Measurements from ENCODE around the gene PARP11. TPM values are rescaled to one million over a fixed set of nuclear protein-coding genes. Genes with fewer than 3 reads are reported as not detected.

PARP11 gene
- total RNA-seq, 2 donors from 2014 or later = 2.8 to 11.4 TPM

DNA sequence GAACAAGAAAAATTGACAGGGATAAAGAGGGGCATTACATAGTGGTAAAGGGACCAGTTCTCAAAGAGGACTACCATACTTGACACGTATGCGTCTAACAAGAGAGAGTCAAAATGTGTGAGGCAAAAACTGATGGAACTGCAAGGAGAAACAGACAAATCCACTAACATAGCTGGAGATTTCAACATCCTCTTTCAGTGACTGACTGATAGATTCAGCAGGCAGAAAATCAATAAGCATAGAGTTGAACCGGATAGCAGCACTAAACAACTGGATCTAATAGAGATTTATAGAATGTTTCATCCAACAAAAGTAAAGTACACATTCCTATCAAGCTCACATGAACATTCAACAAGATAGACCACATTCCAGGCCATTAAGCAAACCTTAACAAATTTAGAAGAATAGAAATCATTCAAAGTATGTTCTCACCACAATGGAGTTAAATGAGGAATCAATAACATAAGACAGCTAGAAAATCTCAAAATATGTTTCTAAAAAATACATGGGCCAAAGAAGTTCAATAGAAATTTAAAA, 104.2 kb downstream of the PARP11 start:
- no peaks in the 10 kb centered on the region for H3K4me1 ChIP-seq (ENCODE audit: control insufficient read depth in 1 of 2, low read depth in 2 of 2)
- no peak overlapping the region for H3K27ac ChIP-seq
- ATAC-seq (ENCODE audit: insufficient number of reproducible peaks, low FRiP score, low read depth) (no peak), DNase-seq (ENCODE audit: low spot score) (no peak)
- TF ChIP-seq, protein P1, sequence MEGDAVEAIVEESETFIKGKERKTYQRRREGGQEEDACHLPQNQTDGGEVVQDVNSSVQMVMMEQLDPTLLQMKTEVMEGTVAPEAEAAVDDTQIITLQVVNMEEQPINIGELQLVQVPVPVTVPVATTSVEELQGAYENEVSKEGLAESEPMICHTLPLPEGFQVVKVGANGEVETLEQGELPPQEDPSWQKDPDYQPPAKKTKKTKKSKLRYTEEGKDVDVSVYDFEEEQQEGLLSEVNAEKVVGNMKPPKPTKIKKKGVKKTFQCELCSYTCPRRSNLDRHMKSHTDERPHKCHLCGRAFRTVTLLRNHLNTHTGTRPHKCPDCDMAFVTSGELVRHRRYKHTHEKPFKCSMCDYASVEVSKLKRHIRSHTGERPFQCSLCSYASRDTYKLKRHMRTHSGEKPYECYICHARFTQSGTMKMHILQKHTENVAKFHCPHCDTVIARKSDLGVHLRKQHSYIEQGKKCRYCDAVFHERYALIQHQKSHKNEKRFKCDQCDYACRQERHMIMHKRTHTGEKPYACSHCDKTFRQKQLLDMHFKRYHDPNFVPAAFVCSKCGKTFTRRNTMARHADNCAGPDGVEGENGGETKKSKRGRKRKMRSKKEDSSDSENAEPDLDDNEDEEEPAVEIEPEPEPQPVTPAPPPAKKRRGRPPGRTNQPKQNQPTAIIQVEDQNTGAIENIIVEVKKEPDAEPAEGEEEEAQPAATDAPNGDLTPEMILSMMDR (IDR thresholded peaks at IDR 0.05) = no peak
- H3K27me3 ChIP-seq (replicated peaks; ENCODE audit: insufficient read depth) = no peaks in the 10 kb centered on the region
- H3K4me3 ChIP-seq = no peak overlapping the region
- no peaks in the 10 kb centered on the region for H3K9me3 ChIP-seq
- H3K36me3 ChIP-seq = no peaks in the 10 kb centered on the region

DNA sequence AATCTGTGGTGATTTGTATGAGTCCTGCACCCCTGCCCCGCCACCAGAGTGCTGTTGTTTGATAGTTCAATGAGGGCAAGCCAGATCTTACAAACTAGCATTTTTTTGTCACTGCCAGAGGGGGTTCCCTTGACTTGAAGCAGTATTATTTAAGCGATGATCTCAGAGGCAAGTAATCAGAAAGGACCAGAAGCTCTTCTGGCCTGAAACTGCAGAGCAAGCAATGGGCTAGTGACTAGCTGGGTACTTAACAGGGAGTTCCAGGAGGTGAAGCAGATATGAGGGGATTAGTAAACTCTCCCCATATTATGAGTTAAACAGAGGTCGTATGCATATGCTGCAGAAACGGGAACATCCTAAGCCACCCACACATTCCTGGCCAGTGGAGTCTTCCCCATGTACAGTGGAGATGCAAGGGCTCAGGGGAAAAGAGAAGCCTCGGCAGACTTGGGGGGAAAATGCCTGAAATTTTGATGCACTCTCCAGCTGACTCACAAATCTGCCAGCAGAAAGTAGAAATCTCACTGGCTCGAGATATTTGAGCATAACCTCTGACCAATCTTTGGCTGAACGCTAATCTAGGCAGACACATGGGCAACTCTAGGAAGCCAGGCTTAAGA, 112.0 kb downstream of the PARP11 start:
- no peak overlapping the region for H3K4me3 ChIP-seq
- TF ChIP-seq, protein P1 (IDR thresholded peaks at IDR 0.05) = no peak
- no peaks in the 10 kb centered on the region for H3K9me3 ChIP-seq
- no peaks in the 10 kb centered on the region for H3K36me3 ChIP-seq
- no peak for ATAC-seq (ENCODE audit: insufficient number of reproducible peaks, low FRiP score, low read depth)
- no peak for DNase-seq (ENCODE audit: low spot score)
- H3K4me1 ChIP-seq (ENCODE audit: control insufficient read depth in 1 of 2, low read depth in 2 of 2) = no peaks in the 10 kb centered on the region
- H3K27me3 ChIP-seq (replicated peaks; ENCODE audit: insufficient read depth) = no peaks in the 10 kb centered on the region
- no peak overlapping the region for H3K27ac ChIP-seq

DNA sequence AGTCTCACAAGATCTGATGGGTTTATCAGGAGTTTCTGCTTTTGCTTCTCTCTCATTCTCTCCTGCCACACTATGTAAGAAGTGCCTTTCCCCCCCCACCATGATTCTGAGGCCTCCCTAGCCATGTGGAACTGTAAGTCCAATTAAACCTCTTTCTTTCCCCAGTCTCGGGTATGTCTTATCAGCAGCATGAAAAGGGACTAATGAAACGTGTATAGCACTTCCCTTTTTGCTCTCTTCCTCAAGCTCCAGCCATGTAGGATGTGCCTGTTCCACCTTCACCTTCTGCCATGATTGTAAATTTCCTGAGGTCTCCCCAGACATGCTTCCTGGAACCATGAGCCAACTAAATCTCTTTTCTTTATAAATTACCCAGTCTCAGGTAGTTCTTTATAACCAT, 113.3 kb downstream of the PARP11 start:
- ATAC-seq (ENCODE audit: insufficient number of reproducible peaks, low FRiP score, low read depth) (no peak), DNase-seq (ENCODE audit: low spot score) (no peak)
- TF ChIP-seq, protein P1 (IDR thresholded peaks at IDR 0.05) = no peak
- Histone ChIP-seq H3K9me3 (no peaks in the 10 kb centered on the region), H3K4me3 (no peak overlapping the region), H3K36me3 (no peaks in the 10 kb centered on the region), H3K27me3 (replicated peaks; ENCODE audit: insufficient read depth) (no peaks in the 10 kb centered on the region), H3K4me1 (ENCODE audit: control insufficient read depth in 1 of 2, low read depth in 2 of 2) (no peaks in the 10 kb centered on the region), H3K27ac (no peak overlapping the region)

Other genes with a start within 250 kb of the PARP11 start
- gene CRACR2A, start 120.3 kb downstream of the PARP11 start, total RNA-seq = 1 to 10 TPM; 2.2 to 2.7 TPM